Activated CD4-positive, alpha-beta T cell treated with anti-CD3 and anti-CD28 coated beads, Interleukin-2, amount 10 ng/mL, durations not matched to agents 7 days and 5 days (primary cell): ENCODE results near the gene PIK3C2G. TPM values are rescaled to one million over a fixed set of nuclear protein-coding genes. Genes with fewer than 3 reads are reported as not detected.

Experiments
- CTCF ChIA-PET: fragments of 350-600 bp; sonication (Branson Sonifier 250); formaldehyde crosslinking; loops from one replicate; lab custom pipeline; 2021; ENCODE audit warnings: antibody characterized with exemption; lab: Charles Lee
- POLR2A ChIA-PET: fragments of 350-600 bp; sonication (Branson Sonifier 250); formaldehyde crosslinking; loops from one replicate; lab custom pipeline; 2021; ENCODE audit warnings: antibody characterized with exemption; lab: Charles Lee
- DNase-seq: peaks from one replicate; pipeline ENCODE4 v3.0.0-alpha.2; 2020
- H3K27ac Mint-ChIP-seq: one replicate; pipeline ENCODE4 v1.8.0; 2021; ENCODE audit warnings: mild to moderate bottlenecking, moderate library complexity, mixed read lengths
- H3K27me3 Mint-ChIP-seq: one replicate; pipeline ENCODE4 v1.8.0; 2021; ENCODE audit warnings: mixed read lengths
- H3K36me3 Mint-ChIP-seq: one replicate; pipeline ENCODE4 v1.8.0; 2021; ENCODE audit warnings: low read depth, mixed read lengths
- H3K4me1 Mint-ChIP-seq: one replicate; pipeline ENCODE4 v1.8.0; 2021; ENCODE audit warnings: mixed read lengths
- H3K4me3 Mint-ChIP-seq: one replicate; pipeline ENCODE4 v1.8.0; 2021; ENCODE audit warnings: mild to moderate bottlenecking, moderate library complexity, mixed read lengths
- H3K9me3 Mint-ChIP-seq: one replicate; pipeline ENCODE4 v1.8.0; 2021; ENCODE audit warnings: mixed read lengths
- total RNA-seq, 2 experiments: library from RNA; stranded (reverse); gene quantifications; one replicate each; pipeline ENCODE4 v1.2.3, GENCODE V29; 2021

The PIK3C2G gene
- total RNA-seq, 2 experiments from 2014 or later = not detected

GRCh38 chr12:18290386-18290785 is 29.1 kb downstream of the PIK3C2G start:
- Mint-ChIP-seq H3K36me3 (no peaks in the 10 kb centered on the region), H3K4me1 (no peaks in the 10 kb centered on the region), H3K27ac (no peak overlapping the region), H3K27me3 (no peaks in the 10 kb centered on the region), H3K9me3 (no peaks in the 10 kb centered on the region), H3K4me3 (no peak overlapping the region)
- DNase-seq = no peak
- CTCF ChIA-PET = no interaction called here
- POLR2A ChIA-PET = no interaction called here

DNA sequence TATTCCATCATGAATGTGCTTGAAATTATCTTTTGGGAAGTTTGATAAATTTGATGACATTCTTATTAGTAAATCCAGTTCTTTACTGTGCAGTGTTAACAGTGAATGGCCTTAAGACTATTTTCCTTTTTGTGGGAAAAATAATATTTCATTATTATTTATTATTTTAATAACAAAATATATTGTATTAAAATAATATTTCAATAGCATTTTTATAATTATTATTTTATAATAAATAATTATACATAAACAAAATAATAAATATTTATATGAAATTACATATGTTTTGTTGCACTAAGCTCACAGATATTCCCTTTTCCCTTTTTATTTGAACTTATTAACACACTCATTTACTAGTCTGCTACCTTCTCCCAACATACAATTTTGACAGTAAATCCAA is 33.6 kb downstream of the PIK3C2G start:
- Mint-ChIP-seq H3K36me3 (no peaks in the 10 kb centered on the region), H3K4me1 (no peaks in the 10 kb centered on the region), H3K27ac (no peak overlapping the region), H3K4me3 (no peak overlapping the region), H3K27me3 (no peaks in the 10 kb centered on the region), H3K9me3 (no peaks in the 10 kb centered on the region)
- CTCF ChIA-PET = no interaction called here
- POLR2A ChIA-PET = no interaction called here
- no peak for DNase-seq

DNA sequence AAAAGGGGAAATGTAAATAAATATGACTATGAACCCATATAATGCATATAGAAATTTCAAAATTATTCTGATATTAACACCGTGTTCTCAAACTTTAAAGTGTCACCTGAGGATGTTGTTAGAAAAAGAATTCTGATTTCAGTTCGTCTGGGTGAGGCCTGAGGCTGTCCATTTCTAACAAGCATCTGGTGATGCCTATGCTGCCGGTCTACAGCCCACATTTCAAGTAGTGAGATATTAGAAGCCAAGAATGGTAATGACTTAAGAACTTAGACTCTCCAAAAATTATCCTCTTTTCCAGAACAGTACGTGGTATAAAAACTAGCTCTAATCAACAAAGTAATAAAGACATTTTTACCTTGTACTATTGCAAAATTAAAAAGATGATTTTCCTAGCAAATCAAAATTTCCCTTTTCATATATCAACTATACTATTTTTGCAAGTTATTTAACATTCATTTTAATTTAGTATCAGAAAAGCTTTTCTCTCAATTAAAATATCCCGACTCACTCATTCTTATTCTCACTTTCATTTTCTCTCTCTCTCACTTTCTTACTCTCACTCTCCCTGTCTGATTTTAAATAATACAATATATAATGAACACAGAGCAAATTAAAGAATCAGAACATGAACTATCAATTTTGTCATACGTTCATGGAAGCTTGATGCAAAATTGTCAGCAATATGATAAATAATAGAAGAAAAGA is 35.0 kb downstream of the PIK3C2G start:
- Mint-ChIP-seq H3K4me1 (no peaks in the 10 kb centered on the region), H3K27me3 (no peaks in the 10 kb centered on the region), H3K36me3 (no peaks in the 10 kb centered on the region), H3K9me3 (peaks cover 2% of the 10 kb centered on the region), H3K27ac (no peak overlapping the region), H3K4me3 (no peak overlapping the region)
- ChIA-PET POLR2A (no interaction called here), CTCF (no interaction called here)
- DNase-seq = no peak

GRCh38 chr12:18296909-18297280 is 35.6 kb downstream of the PIK3C2G start:
- H3K27ac Mint-ChIP-seq = no peak overlapping the region
- CTCF ChIA-PET = no interaction called here

GRCh38 chr12:18297902-18298301 is 36.6 kb downstream of the PIK3C2G start:
- no peak for DNase-seq
- H3K27ac Mint-ChIP-seq = no peak overlapping the region
- H3K9me3 Mint-ChIP-seq = peaks cover 9% of the 10 kb centered on the region
- ChIA-PET POLR2A (no interaction called here), CTCF (no interaction called here)
- H3K27me3 Mint-ChIP-seq = no peaks in the 10 kb centered on the region
- H3K4me1 Mint-ChIP-seq = no peaks in the 10 kb centered on the region
- no peak overlapping the region for H3K4me3 Mint-ChIP-seq
- no peaks in the 10 kb centered on the region for H3K36me3 Mint-ChIP-seq

More at GRCh38 chr12:18296909-18297280, 35.6 kb downstream of the PIK3C2G start:
- no peaks in the 10 kb centered on the region for H3K36me3 Mint-ChIP-seq
- H3K4me1 Mint-ChIP-seq = no peaks in the 10 kb centered on the region
- DNase-seq = no peak
- peaks cover 8% of the 10 kb centered on the region for H3K9me3 Mint-ChIP-seq
- H3K27me3 Mint-ChIP-seq = no peaks in the 10 kb centered on the region
- POLR2A ChIA-PET = no interaction called here
- no peak overlapping the region for H3K4me3 Mint-ChIP-seq

GRCh38 chr12:18302809-18303430 is 41.6 kb downstream of the PIK3C2G start:
- POLR2A ChIA-PET = no interaction called here
- CTCF ChIA-PET = no interaction called here

DNA sequence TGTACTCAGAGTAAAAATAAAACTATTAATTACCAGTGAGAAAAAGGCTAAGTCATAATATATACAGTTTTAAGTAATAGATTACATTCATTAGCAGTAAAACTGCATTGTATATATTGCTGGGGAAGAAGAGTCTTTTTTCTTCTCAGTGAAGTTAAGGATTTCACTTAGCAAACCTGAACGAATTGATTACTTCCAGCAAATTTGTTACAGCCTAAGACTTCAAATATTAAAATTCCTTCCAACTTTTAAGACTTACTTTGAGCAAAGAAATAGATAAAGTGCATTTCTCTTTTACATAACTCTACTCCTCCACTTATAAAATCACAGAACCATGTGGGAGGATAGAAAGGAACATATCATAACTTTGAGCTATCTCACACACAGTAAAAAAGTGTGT is 43.3 kb downstream of the PIK3C2G start:
- DNase-seq = no peak
- POLR2A ChIA-PET = no interaction called here
- Mint-ChIP-seq H3K4me3 (no peak overlapping the region), H3K36me3 (no peaks in the 10 kb centered on the region), H3K4me1 (no peaks in the 10 kb centered on the region), H3K9me3 (peaks cover 9% of the 10 kb centered on the region), H3K27me3 (no peaks in the 10 kb centered on the region), H3K27ac (no peak overlapping the region)
- CTCF ChIA-PET = no interaction called here

More at GRCh38 chr12:18302809-18303430, 41.6 kb downstream of the PIK3C2G start:
- no peak overlapping the region for H3K27ac Mint-ChIP-seq
- H3K9me3 Mint-ChIP-seq = peaks cover 9% of the 10 kb centered on the region
- no peak overlapping the region for H3K4me3 Mint-ChIP-seq
- no peak for DNase-seq
- no peaks in the 10 kb centered on the region for H3K27me3 Mint-ChIP-seq
- H3K4me1 Mint-ChIP-seq = no peaks in the 10 kb centered on the region
- H3K36me3 Mint-ChIP-seq = no peaks in the 10 kb centered on the region

DNA sequence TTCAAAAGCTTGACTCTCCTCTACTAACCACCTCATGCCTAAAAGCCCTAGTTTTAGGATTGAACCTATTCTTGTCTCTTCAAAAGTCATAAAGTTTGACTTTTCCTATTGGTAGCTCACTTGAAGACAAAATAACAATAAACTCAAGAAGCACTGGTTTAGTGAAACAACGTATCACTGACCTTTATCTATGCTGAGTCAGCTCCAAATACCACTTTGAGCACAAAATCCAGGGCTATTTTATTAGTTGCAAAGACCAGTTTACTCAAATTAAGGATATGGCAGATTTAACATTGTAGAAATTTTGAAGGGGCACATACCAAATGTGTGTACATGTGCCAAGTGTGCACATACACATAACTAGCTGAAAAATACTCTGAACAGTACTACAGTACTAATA is 45.0 kb downstream of the PIK3C2G start:
- Mint-ChIP-seq H3K27ac (no peak overlapping the region), H3K27me3 (no peaks in the 10 kb centered on the region), H3K4me1 (no peaks in the 10 kb centered on the region), H3K9me3 (peaks cover 7% of the 10 kb centered on the region), H3K4me3 (no peak overlapping the region), H3K36me3 (no peaks in the 10 kb centered on the region)
- CTCF ChIA-PET = interaction anchor here (1.4 to 1.6 kb wide), 2 partner anchors 12 to 14 kb away, joined by 3 read pairs; no protein-coding TSS in a partner anchor
- no peak for DNase-seq
- POLR2A ChIA-PET = no interaction called here

DNA sequence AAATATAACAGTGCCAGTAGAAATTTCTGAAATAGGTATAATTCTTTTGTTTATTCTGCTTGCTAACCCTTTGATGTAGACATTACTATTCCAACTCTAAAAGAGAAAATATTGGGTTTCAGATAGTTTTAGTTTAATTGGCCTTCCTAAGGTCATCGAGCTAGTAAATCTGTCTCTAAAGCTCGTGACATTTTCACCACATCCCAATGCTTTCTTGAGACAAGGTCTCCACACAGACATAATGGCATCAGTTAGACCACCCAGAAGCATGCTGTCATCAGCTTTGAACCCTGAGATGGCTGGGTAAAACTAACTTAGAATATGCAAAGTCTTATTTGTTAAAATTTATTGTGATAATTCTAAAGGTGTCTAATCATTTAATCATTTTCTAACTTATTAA is 52.0 kb downstream of the PIK3C2G start:
- Mint-ChIP-seq H3K4me3 (no peak overlapping the region), H3K9me3 (no peaks in the 10 kb centered on the region), H3K27me3 (no peaks in the 10 kb centered on the region), H3K4me1 (no peaks in the 10 kb centered on the region), H3K27ac (no peak overlapping the region), H3K36me3 (no peaks in the 10 kb centered on the region)
- DNase-seq = no peak
- POLR2A ChIA-PET = no interaction called here
- CTCF ChIA-PET = no interaction called here

GRCh38 chr12:18320036-18320617 is 58.8 kb downstream of the PIK3C2G start:
- Mint-ChIP-seq H3K27me3 (no peaks in the 10 kb centered on the region), H3K27ac (no peak overlapping the region), H3K4me1 (no peaks in the 10 kb centered on the region), H3K9me3 (no peaks in the 10 kb centered on the region), H3K4me3 (no peak overlapping the region), H3K36me3 (no peaks in the 10 kb centered on the region)
- ChIA-PET POLR2A (no interaction called here), CTCF (no interaction called here)
- no peak for DNase-seq

GRCh38 chr12:18320976-18321375 is 59.7 kb downstream of the PIK3C2G start:
- Mint-ChIP-seq H3K27me3 (no peaks in the 10 kb centered on the region), H3K4me3 (no peak overlapping the region), H3K4me1 (no peaks in the 10 kb centered on the region), H3K9me3 (no peaks in the 10 kb centered on the region), H3K36me3 (no peaks in the 10 kb centered on the region), H3K27ac (no peak overlapping the region)
- ChIA-PET POLR2A (no interaction called here), CTCF (no interaction called here)
- no peak for DNase-seq

DNA sequence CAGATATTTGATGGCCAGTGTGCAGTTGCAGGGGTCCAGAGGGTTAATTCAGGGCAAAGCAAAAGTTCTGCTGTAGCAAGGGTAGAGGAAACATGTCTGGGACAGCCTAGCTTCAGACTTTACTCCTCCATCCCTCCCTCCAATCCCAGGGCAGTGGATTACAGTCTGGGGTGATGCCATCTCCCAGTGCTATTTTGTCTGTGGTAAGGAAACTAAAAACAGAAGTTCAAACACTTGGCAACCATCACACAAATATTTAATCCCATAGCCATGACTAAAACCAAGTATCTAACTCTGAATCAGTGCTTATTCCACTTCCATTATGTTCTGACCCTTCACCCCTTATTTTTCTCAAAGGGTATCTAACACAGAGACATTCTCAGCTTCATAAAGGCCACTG is 61.8 kb downstream of the PIK3C2G start:
- Mint-ChIP-seq H3K27me3 (no peaks in the 10 kb centered on the region), H3K4me3 (no peak overlapping the region), H3K9me3 (no peaks in the 10 kb centered on the region), H3K27ac (no peak overlapping the region), H3K4me1 (no peaks in the 10 kb centered on the region), H3K36me3 (no peaks in the 10 kb centered on the region)
- ChIA-PET CTCF (no interaction called here), POLR2A (no interaction called here)
- no peak for DNase-seq

DNA sequence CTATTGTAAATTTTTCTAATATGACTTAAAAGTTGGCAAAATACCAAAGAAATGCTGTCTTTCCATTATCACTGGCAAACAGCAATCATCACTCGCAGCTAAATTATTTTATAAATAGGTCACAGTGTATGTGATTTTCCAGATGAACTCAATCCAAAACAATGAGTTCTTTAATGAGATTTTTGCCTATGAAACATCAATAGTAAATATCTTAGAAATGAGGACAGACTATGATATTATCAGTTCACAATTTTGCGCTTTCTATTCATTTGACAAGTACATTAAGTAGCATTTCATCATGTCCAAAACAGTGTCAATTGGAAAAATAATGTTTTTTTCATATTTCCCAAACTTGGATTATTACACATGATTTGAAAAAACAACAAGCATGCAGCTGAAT is 65.7 kb downstream of the PIK3C2G start:
- ChIA-PET CTCF (no interaction called here), POLR2A (no interaction called here)
- DNase-seq = no peak

More for the DNA sequence above, 65.7 kb downstream of the PIK3C2G start:
- H3K4me3 Mint-ChIP-seq = no peak overlapping the region
- H3K36me3 Mint-ChIP-seq = no peaks in the 10 kb centered on the region
- no peaks in the 10 kb centered on the region for H3K9me3 Mint-ChIP-seq
- no peak overlapping the region for H3K27ac Mint-ChIP-seq
- no peaks in the 10 kb centered on the region for H3K27me3 Mint-ChIP-seq
- no peaks in the 10 kb centered on the region for H3K4me1 Mint-ChIP-seq
